Measurements from ENCODE around the gene CD164L2.
A peak's percentile ranks its signal among the peaks of the same experiment; 100 is the strongest.

Gene CD164L2

DNA sequence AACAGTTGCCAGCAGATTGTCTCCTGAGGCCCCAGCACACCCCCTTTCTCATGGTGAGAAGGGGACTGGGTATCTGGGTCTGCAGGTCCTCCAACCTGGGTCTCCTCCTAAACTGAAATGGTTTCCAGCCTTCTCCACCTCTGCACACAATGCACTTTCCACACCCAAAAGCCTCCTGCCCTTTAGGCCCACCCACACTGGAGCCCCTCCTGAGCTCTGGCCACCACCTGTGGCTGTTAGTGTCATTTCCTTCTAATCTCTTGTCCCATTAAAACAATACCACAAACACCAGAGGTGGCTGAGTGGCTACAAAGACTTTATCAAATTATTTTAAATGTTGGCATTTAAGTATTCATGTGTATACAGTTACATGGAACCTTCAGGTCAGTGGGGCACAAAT lies 20.8 kb upstream of the CD164L2 start:
- Histone ChIP-seq H3K4me1 (ENCODE audit: control insufficient read depth, insufficient read depth, low read length) (no peaks in the 10 kb centered on the region), H3K9me3 (ENCODE audit: control insufficient read depth, insufficient read depth, low read depth, low read length) (no peaks in the 10 kb centered on the region), H3K36me3 (ENCODE audit: control insufficient read depth in 2 of 2, insufficient read depth in 1 of 2, low read length in 2 of 2) (peaks cover 0 to 36% of the 10 kb centered on the region in 2 experiments; a peak in 2 of 3 replicates), H3K27ac (ENCODE audit: extremely low read depth, low read depth, low read length) (no peak overlapping the region), H3K4me3 (ENCODE audit: low read depth, low read length) (no peak overlapping the region)
- ChIA-PET POLR2A (interaction anchor here (0.6 kb wide), 1 partner anchor 38 kb away, joined by 8 read pairs; no protein-coding TSS in a partner anchor), CTCF (interaction anchor here (0.7 to 1.5 kb wide), 3 partner anchors 9 to 204 kb away, joined by 3 to 4 read pairs (median 3); no protein-coding TSS in a partner anchor)
- no peak for TF ChIP-seq ZNF777 (tag by site-specific recombination; IDR thresholded peaks at IDR 0.05; ENCODE audit: borderline replicate concordance)
- peak; percentile 67 for TF ChIP-seq SCRT2 (tag by site-specific recombination; IDR thresholded peaks at IDR 0.05)
- TF ChIP-seq SCRT1 (tag by site-specific recombination; IDR thresholded peaks at IDR 0.05; ENCODE audit: borderline replicate concordance): peak; percentile 44; the same call in 1 of the 2 replicates

DNA sequence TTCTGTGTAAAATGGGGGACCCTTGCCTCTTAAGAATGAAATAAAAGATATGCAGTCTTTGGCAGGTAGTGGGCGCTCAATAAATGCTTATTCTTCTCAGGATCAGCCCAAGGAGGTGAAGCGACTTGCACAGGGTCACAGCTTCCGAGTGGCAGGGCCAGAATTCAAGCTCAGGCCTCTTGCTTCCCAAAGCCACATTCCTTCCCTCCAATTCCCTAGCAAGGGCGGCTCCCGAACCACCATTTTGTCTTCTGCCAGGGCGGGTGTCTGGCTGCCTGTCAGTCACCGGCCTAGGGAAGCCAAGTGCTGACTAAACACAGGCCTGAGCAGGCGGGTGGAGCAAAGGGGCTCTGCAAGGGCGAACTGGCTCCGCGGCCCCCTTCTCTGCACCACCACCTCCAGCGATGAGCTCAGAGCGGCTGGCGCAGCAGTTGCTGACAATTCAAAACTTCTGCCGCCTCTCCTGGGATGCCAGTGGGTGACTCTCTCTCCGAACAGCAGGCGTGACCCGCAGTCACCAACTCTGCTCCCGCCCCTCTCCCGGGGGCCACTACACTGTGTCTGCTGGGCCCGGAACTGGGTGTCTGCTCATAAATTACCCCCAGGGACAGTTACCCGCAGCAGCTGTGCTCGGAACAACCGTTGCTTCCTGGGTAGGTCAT lies 20.1 kb upstream of the CD164L2 start:
- Histone ChIP-seq H3K4me3 (ENCODE audit: low read depth, low read length) (no peak overlapping the region), H3K4me1 (ENCODE audit: control insufficient read depth, insufficient read depth, low read length) (no peaks in the 10 kb centered on the region), H3K36me3 (ENCODE audit: control insufficient read depth in 2 of 2, insufficient read depth in 1 of 2, low read length in 2 of 2) (peaks cover 0 to 28% of the 10 kb centered on the region in 2 experiments; a peak in 1 of 3 replicates), H3K9me3 (ENCODE audit: control insufficient read depth, insufficient read depth, low read depth, low read length) (no peaks in the 10 kb centered on the region), H3K27ac (ENCODE audit: extremely low read depth, low read depth, low read length) (no peak overlapping the region)
- ChIA-PET POLR2A (no interaction called here), CTCF (interaction anchor here (0.8 to 2.7 kb wide), 3 partner anchors 154 to 205 kb away, joined by 3 to 13 read pairs (median 4); no protein-coding TSS in a partner anchor)
- TF ChIP-seq ZNF239 (tag by site-specific recombination; IDR thresholded peaks at IDR 0.05) (no peak), ZBTB17 (tag by site-specific recombination; IDR thresholded peaks at IDR 0.05) (no peak)

DNA sequence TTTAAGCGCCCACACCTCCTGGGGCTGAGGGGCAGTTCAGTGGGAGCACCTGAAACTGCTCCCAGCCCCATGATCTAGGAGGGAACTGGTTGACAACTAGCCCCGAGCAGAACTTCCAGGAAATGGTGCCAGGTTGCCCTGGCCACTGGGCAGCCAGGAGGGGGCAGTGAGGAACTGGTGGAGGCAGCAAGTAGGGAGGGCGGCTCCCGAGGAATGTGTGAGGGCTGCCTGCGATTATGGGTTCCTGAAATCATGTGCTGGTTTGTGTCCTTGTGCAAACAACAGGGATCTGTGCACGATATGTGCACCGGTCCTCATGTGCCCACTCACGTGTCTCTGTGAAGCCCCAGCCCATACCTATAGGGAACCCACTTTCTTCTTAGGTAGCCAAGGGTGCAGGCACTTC lies 19.2 kb upstream of the CD164L2 start:
- ChIA-PET POLR2A (no interaction called here), CTCF (interaction anchor here (0.8 to 2.7 kb wide), 4 partner anchors 155 to 206 kb away, joined by 3 to 13 read pairs (median 4); no protein-coding TSS in a partner anchor)
- Histone ChIP-seq H3K36me3 (ENCODE audit: control insufficient read depth in 2 of 2, insufficient read depth in 1 of 2, low read length in 2 of 2) (peaks cover 0 to 20% of the 10 kb centered on the region in 2 experiments; a peak in 1 of 3 replicates), H3K4me3 (ENCODE audit: low read depth, low read length) (no peak overlapping the region), H3K4me1 (ENCODE audit: control insufficient read depth, insufficient read depth, low read length) (no peaks in the 10 kb centered on the region), H3K27ac (ENCODE audit: extremely low read depth, low read depth, low read length) (no peak overlapping the region), H3K9me3 (ENCODE audit: control insufficient read depth, insufficient read depth, low read depth, low read length) (no peaks in the 10 kb centered on the region)
- TF ChIP-seq, protein P1, sequence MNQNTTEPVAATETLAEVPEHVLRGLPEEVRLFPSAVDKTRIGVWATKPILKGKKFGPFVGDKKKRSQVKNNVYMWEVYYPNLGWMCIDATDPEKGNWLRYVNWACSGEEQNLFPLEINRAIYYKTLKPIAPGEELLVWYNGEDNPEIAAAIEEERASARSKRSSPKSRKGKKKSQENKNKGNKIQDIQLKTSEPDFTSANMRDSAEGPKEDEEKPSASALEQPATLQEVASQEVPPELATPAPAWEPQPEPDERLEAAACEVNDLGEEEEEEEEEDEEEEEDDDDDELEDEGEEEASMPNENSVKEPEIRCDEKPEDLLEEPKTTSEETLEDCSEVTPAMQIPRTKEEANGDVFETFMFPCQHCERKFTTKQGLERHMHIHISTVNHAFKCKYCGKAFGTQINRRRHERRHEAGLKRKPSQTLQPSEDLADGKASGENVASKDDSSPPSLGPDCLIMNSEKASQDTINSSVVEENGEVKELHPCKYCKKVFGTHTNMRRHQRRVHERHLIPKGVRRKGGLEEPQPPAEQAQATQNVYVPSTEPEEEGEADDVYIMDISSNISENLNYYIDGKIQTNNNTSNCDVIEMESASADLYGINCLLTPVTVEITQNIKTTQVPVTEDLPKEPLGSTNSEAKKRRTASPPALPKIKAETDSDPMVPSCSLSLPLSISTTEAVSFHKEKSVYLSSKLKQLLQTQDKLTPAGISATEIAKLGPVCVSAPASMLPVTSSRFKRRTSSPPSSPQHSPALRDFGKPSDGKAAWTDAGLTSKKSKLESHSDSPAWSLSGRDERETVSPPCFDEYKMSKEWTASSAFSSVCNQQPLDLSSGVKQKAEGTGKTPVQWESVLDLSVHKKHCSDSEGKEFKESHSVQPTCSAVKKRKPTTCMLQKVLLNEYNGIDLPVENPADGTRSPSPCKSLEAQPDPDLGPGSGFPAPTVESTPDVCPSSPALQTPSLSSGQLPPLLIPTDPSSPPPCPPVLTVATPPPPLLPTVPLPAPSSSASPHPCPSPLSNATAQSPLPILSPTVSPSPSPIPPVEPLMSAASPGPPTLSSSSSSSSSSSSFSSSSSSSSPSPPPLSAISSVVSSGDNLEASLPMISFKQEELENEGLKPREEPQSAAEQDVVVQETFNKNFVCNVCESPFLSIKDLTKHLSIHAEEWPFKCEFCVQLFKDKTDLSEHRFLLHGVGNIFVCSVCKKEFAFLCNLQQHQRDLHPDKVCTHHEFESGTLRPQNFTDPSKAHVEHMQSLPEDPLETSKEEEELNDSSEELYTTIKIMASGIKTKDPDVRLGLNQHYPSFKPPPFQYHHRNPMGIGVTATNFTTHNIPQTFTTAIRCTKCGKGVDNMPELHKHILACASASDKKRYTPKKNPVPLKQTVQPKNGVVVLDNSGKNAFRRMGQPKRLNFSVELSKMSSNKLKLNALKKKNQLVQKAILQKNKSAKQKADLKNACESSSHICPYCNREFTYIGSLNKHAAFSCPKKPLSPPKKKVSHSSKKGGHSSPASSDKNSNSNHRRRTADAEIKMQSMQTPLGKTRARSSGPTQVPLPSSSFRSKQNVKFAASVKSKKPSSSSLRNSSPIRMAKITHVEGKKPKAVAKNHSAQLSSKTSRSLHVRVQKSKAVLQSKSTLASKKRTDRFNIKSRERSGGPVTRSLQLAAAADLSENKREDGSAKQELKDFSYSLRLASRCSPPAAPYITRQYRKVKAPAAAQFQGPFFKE (tag by site-specific recombination; IDR thresholded peaks at IDR 0.05; ENCODE audit: borderline replicate concordance): no peak
- peak; percentile 28 for TF ChIP-seq ZNF654 (tag by site-specific recombination; IDR thresholded peaks at IDR 0.05; ENCODE audit: low read depth)
- no peak for TF ChIP-seq ZNF140 (tag by site-specific recombination; IDR thresholded peaks at IDR 0.05)
- TF ChIP-seq KLF1 (tag by site-specific recombination; IDR thresholded peaks at IDR 0.05): 0 out of 2 replicates have a peak, but pooled peaks have one; percentile 37
- TF ChIP-seq, protein P2, sequence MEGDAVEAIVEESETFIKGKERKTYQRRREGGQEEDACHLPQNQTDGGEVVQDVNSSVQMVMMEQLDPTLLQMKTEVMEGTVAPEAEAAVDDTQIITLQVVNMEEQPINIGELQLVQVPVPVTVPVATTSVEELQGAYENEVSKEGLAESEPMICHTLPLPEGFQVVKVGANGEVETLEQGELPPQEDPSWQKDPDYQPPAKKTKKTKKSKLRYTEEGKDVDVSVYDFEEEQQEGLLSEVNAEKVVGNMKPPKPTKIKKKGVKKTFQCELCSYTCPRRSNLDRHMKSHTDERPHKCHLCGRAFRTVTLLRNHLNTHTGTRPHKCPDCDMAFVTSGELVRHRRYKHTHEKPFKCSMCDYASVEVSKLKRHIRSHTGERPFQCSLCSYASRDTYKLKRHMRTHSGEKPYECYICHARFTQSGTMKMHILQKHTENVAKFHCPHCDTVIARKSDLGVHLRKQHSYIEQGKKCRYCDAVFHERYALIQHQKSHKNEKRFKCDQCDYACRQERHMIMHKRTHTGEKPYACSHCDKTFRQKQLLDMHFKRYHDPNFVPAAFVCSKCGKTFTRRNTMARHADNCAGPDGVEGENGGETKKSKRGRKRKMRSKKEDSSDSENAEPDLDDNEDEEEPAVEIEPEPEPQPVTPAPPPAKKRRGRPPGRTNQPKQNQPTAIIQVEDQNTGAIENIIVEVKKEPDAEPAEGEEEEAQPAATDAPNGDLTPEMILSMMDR (tag by site-specific recombination; IDR thresholded peaks at IDR 0.05): peak; percentile 38; the same call in 1 of the 2 replicates
- TF ChIP-seq, protein P3, sequence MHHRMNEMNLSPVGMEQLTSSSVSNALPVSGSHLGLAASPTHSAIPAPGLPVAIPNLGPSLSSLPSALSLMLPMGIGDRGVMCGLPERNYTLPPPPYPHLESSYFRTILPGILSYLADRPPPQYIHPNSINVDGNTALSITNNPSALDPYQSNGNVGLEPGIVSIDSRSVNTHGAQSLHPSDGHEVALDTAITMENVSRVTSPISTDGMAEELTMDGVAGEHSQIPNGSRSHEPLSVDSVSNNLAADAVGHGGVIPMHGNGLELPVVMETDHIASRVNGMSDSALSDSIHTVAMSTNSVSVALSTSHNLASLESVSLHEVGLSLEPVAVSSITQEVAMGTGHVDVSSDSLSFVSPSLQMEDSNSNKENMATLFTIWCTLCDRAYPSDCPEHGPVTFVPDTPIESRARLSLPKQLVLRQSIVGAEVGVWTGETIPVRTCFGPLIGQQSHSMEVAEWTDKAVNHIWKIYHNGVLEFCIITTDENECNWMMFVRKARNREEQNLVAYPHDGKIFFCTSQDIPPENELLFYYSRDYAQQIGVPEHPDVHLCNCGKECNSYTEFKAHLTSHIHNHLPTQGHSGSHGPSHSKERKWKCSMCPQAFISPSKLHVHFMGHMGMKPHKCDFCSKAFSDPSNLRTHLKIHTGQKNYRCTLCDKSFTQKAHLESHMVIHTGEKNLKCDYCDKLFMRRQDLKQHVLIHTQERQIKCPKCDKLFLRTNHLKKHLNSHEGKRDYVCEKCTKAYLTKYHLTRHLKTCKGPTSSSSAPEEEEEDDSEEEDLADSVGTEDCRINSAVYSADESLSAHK (tag by site-specific recombination; IDR thresholded peaks at IDR 0.05): peak; percentile 70

All from HEK293 (cell line).